IMR-90 (cell line): Measurements from ENCODE around the gene PIM3. TPM values are rescaled to one million over a fixed set of nuclear protein-coding genes. Genes with fewer than 3 reads are reported as not detected.

Source experiments
- ATAC-seq: fragments of 200-7000 bp; cut with Tn5 transposase; 2 replicates; pipeline ENCODE4 v1.9.1; 2020; ENCODE audit warnings: low read depth, mild to moderate bottlenecking, moderate library complexity
- BruUV-seq: library from RNA; stranded (reverse); fragments of 400-500 nt; replicated peaks from 2 replicates; lab custom pipeline; 2021; lab: Mats Ljungman, UMichigan
- CTCF ChIA-PET: fragments of 300-600 bp; formaldehyde crosslinking; extraction: SDS; loops from one replicate; lab custom pipeline; 2021; ENCODE audit warnings: antibody characterized with exemption; lab: Yijun Ruan, JAX
- POLR2A ChIA-PET: fragments of 300-600 bp; sonication (Branson Sonifier 250); formaldehyde crosslinking; loops from one replicate; lab custom pipeline; 2022; ENCODE audit warnings: antibody characterized with exemption; ENCODE audit not compliant: unreplicated experiment; lab: Charles Lee
- DNase-seq: peaks from one replicate; pipeline ENCODE4 v3.0.0; 2013
- H2AFZ ChIP-seq: replicated peaks from 2 replicates; pipeline ENCODE3; 2013; ENCODE audit warnings: low read length, mild to moderate bottlenecking; ENCODE audit not compliant: poor library complexity
- H2AK5ac ChIP-seq: 2 replicates; pipeline ENCODE4 v1.6.1; 2013; ENCODE audit warnings: low read depth, low read length, inconsistent platforms
- H2AK9ac ChIP-seq: replicated peaks from 2 replicates; pipeline ENCODE3; 2013; ENCODE audit warnings: mild to moderate bottlenecking, low read depth, low read length, moderate library complexity; ENCODE audit not compliant: poor library complexity
- H2BK120ac ChIP-seq: 2 replicates; pipeline ENCODE4 v1.6.1; 2013; ENCODE audit warnings: low read depth, low read length, inconsistent platforms
- H2BK15ac ChIP-seq: 3 replicates; pipeline ENCODE4 v1.6.1; 2013; ENCODE audit warnings: low read depth, low read length, inconsistent platforms
- H2BK20ac ChIP-seq: 2 replicates; pipeline ENCODE4 v1.6.1; 2013; ENCODE audit warnings: low read depth, mild to moderate bottlenecking, inconsistent platforms, low read length, moderate library complexity
- H2BK5ac ChIP-seq: 2 replicates; pipeline ENCODE4 v1.6.1; 2013; ENCODE audit warnings: mild to moderate bottlenecking, low read depth, low read length, inconsistent platforms; ENCODE audit not compliant: poor library complexity, severe bottlenecking
- H3K14ac ChIP-seq: replicated peaks from 2 replicates; pipeline ENCODE4 v1.6.1; 2013; ENCODE audit warnings: low read depth, low read length, inconsistent platforms
- H3K18ac ChIP-seq: 2 replicates; pipeline ENCODE4 v1.6.1; 2013; ENCODE audit warnings: low read depth, low read length, control low read depth
- H3K23ac ChIP-seq: 2 replicates; pipeline ENCODE4 v1.6.1; 2013; ENCODE audit warnings: low read depth, low read length, inconsistent platforms
- H3K27ac ChIP-seq: 2 replicates; pipeline ENCODE4 v1.5.1; 2013; ENCODE audit warnings: mild to moderate bottlenecking, control low read depth, low read length; ENCODE audit not compliant: insufficient read depth
- H3K27me3 ChIP-seq: 2 replicates; pipeline ENCODE4 v1.6.1; 2013; ENCODE audit warnings: low read length; ENCODE audit not compliant: control insufficient read depth, insufficient read depth
- H3K36me3 ChIP-seq: 2 replicates; pipeline ENCODE4 v1.6.1; 2013; ENCODE audit warnings: low read length, mixed read lengths; ENCODE audit not compliant: control insufficient read depth, insufficient read depth
- H3K4ac ChIP-seq: 2 replicates; pipeline ENCODE4 v1.6.1; 2013; ENCODE audit warnings: low read depth, low read length, inconsistent platforms
- H3K4me1 ChIP-seq: 2 replicates; pipeline ENCODE4 v1.6.1; 2013; ENCODE audit warnings: low read length, mixed read lengths; ENCODE audit not compliant: control insufficient read depth, insufficient read depth
- H3K4me2 ChIP-seq: 2 replicates; pipeline ENCODE4 v1.6.1; 2013; ENCODE audit warnings: low read depth, mild to moderate bottlenecking, control low read depth, low read length, moderate library complexity
- H3K4me3 ChIP-seq: 2 replicates; pipeline ENCODE4 v1.5.1; 2013; ENCODE audit warnings: low read depth, mild to moderate bottlenecking, control low read depth, low read length, moderate library complexity; ENCODE audit not compliant: insufficient read depth
- H3K56ac ChIP-seq: 2 replicates; pipeline ENCODE4 v1.6.1; 2013; ENCODE audit warnings: low read length, inconsistent platforms; ENCODE audit not compliant: insufficient read depth; ENCODE audit errors: extremely low read depth
- H3K79me1 ChIP-seq, 2 experiments: 2 replicates each; pipeline ENCODE4 v1.6.1; 2013; ENCODE audit warnings: low read length in 2 of 2, inconsistent platforms in 1 of 2, low read depth in 1 of 2
- H3K9ac ChIP-seq: 2 replicates; pipeline ENCODE4 v1.6.1; 2013; ENCODE audit warnings: low read depth, low read length, control low read depth
- H3K9me1 ChIP-seq: 2 replicates; pipeline ENCODE4 v1.6.1; 2013; ENCODE audit warnings: low read length, inconsistent platforms; ENCODE audit not compliant: insufficient read depth
- H3K9me3 ChIP-seq: 2 replicates; pipeline ENCODE4 v1.6.1; 2013; ENCODE audit warnings: low read length; ENCODE audit not compliant: control insufficient read depth, insufficient read depth
- H4K20me1 ChIP-seq: 2 replicates; pipeline ENCODE4 v1.6.1; 2013; ENCODE audit warnings: low read length, inconsistent platforms; ENCODE audit not compliant: insufficient read depth
- H4K5ac ChIP-seq: 2 replicates; pipeline ENCODE4 v1.6.1; 2013; ENCODE audit warnings: mild to moderate bottlenecking, low read depth, low read length, control low read depth
- H4K8ac ChIP-seq, 2 experiments: 2 replicates each; pipeline ENCODE4 v1.6.1; 2013; ENCODE audit warnings: low read depth in 2 of 2, low read length in 2 of 2, control low read depth in 1 of 2, inconsistent platforms in 1 of 2
- H4K91ac ChIP-seq: 2 replicates; pipeline ENCODE4 v1.6.1; 2013; ENCODE audit warnings: low read depth, low read length, inconsistent platforms; ENCODE audit not compliant: insufficient read depth
- BHLHE40 ChIP-seq: fragments of 150-350 bp; IDR thresholded peaks from 2 replicates; pipeline ENCODE4 v1.6.1; 2016; ENCODE audit warnings: mild to moderate bottlenecking, low read depth, low read length
- CEBPB ChIP-seq: IDR thresholded peaks from 2 replicates; pipeline ENCODE4 v1.6.1; 2012; ENCODE audit warnings: low read depth, low read length, improper control_type of control experiment
- CHD1 ChIP-seq: IDR thresholded peaks from 2 replicates; pipeline ENCODE4 v1.6.1; 2012; ENCODE audit warnings: low read depth, low read length, improper control_type of control experiment
- FOS ChIP-seq: fragments of 150-350 bp; IDR thresholded peaks from 2 replicates; pipeline ENCODE4 v1.6.1; 2016; ENCODE audit warnings: low read depth, low read length
- MAFK ChIP-seq: IDR thresholded peaks from 2 replicates; pipeline ENCODE4 v1.6.1; 2012; ENCODE audit warnings: low read depth, low read length, improper control_type of control experiment
- MXI1 ChIP-seq: IDR thresholded peaks from 2 replicates; pipeline ENCODE4 v1.6.1; 2012; ENCODE audit warnings: low read depth, mild to moderate bottlenecking, low read length, moderate library complexity, borderline replicate concordance
- POLR2A ChIP-seq: IDR thresholded peaks from 2 replicates; pipeline ENCODE4 v1.6.1; 2012; ENCODE audit warnings: mild to moderate bottlenecking, low read depth, low read length
- RAD21 ChIP-seq: IDR thresholded peaks from 2 replicates; pipeline ENCODE4 v1.6.1; 2012; ENCODE audit warnings: low read length, improper control_type of control experiment
- RCOR1 ChIP-seq: IDR thresholded peaks from 2 replicates; pipeline ENCODE4 v1.6.1; 2012; ENCODE audit warnings: mild to moderate bottlenecking, low read length, improper control_type of control experiment; ENCODE audit not compliant: insufficient replicate concordance
- RFX5 ChIP-seq: IDR thresholded peaks from 2 replicates; pipeline ENCODE4 v1.8.0; 2012; ENCODE audit warnings: low read depth, mild to moderate bottlenecking, low read length, moderate library complexity
- SMC3 ChIP-seq: fragments of 150-350 bp; IDR thresholded peaks from 2 replicates; pipeline ENCODE4 v1.6.1; 2016; ENCODE audit warnings: low read depth, mild to moderate bottlenecking, antibody characterized with exemption, low read length, moderate library complexity
- WGBS, 2 experiments: methylation state at CpG; one replicate each; pipeline versions ENCODE4 v1.1.5 to v1.1.7; 2013; ENCODE audit warnings: missing lambda C conversion rate in 2 of 2; ENCODE audit not compliant: insufficient read length in 1 of 2; ENCODE audit errors: extremely low coverage in 2 of 2; 5-methylcytosine and 5-hydroxymethylcytosine counted together
- dilution Hi-C: fragments of 300-500 bp; cut with HindIII; formaldehyde crosslinking; loops from one replicate; pipeline ENCODE4 v1.14.3; 2018; ENCODE audit warnings: low sequenced_read_pairs; ENCODE audit not compliant: unreplicated experiment
- in situ Hi-C: fragments of 300-500 bp; cut with MboI; formaldehyde crosslinking; loops from 3 replicates; pipeline ENCODE4 v1.14.3; 2019; ENCODE audit warnings: low sequenced_read_pairs, inconsistent platforms, mixed read lengths
- intact Hi-C: fragments of 100-400 bp; cut with micrococcal nuclease; formaldehyde crosslinking; loops from 2 replicates; pipeline ENCODE4 v1.10.0; 2022
- polyA plus RNA-seq, 3 experiments: library from polyadenylated mRNA; depleted of rRNA; stranded (reverse); fragments of >200 nt; gene quantifications; 2 replicates each; pipeline ENCODE4 v1.2.3, GENCODE V29; 2012; ENCODE audit warnings: low replicate concordance in 1 of 3
- total RNA-seq: library from RNA; depleted of rRNA; stranded (reverse); fragments of >200 nt; gene quantifications from 2 replicates; pipeline ENCODE4 v1.2.3, GENCODE V29; 2012
- TF ChIP-seq, protein P1 (sequence below): fragments of 150-350 bp; IDR thresholded peaks from 2 replicates; pipeline ENCODE4 v1.6.1; 2016; ENCODE audit warnings: low read depth, mild to moderate bottlenecking, low read length, moderate library complexity, borderline replicate concordance
- TF ChIP-seq, protein P2 (sequence below): fragments of 150-350 bp; IDR thresholded peaks from 2 replicates; pipeline ENCODE4 v1.6.1; 2017; ENCODE audit warnings: mild to moderate bottlenecking, antibody characterized with exemption, low read length, low read depth
- TF ChIP-seq, protein P3 (sequence below): conservative IDR thresholded peaks from 2 replicates; pipeline ENCODE4 v1.5.1; 2012; ENCODE audit warnings: mild to moderate bottlenecking, low read depth, low read length, improper control_type of control experiment

PIM3 gene
- total and polyA plus RNA-seq, 2 of the 4 experiments (the other 2 are of a cell fraction): 8.6 to 24.7 TPM

DNA sequence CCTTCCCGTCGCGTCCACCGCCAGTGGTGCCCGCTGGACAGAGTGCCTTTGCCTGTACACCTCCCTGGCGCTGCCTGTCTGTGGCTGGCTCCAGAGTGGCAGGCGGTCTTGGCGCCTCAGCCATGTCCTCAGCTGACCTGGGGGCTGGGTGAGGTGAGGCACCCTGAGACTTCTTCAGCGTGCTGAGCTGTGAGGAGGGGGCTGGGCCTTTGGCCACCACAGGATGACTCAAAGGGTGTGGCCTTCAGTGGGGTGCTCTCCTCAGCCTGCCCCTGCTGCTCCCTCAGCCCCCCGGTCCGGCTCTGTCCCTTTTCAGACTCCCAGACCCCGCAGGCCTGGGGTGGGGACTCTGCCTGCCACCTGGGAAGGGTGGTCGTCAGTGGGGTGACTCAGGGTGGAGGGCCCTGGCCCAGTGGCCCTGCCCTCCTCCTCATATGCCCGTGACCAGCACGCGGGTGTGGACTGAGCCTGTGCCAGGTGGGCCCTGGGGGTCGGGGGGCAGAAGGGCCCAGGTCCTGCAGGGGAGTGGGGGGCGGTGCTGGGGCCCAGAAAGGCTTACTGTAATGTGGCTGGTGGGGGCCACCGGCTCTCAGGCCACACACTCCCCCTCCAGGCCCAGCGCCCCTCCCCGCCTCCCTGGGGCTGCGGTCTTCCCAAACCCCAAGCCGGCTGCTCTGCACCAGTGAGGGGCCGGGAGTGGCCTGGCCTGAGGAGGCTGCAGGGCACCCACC lies 26.2 kb upstream of the PIM3 start:
- Histone ChIP-seq H2AFZ (peak overlapping the region; percentile 51), H4K20me1 (no peaks in the 10 kb centered on the region), H3K23ac (no peak overlapping the region), H2BK20ac (peak overlapping the region; percentile 63; the same call in 1 of the 2 replicates), H3K27me3 (no peaks in the 10 kb centered on the region), H4K5ac (peak overlapping the region; percentile 82), H2AK9ac (peak overlapping the region; percentile 99), H3K9ac (peak overlapping the region; percentile 72), H3K14ac (peak overlapping the region; percentile 94; the same call in 1 of the 2 replicates), H3K4me2 (peak overlapping the region; percentile 51), H4K91ac (peak overlapping the region; percentile 85), H3K4me1 (peaks cover 15% of the 10 kb centered on the region), H3K27ac (peak overlapping the region; percentile 55), H3K79me1 (peaks cover 0 to 3% of the 10 kb centered on the region in 2 experiments; a peak in 1 of 4 replicates), H3K56ac (0 out of 2 replicates have a peak overlapping the region, but pooled peaks have one; percentile 1), H3K9me1 (no peaks in the 10 kb centered on the region), H2BK120ac (peak overlapping the region; percentile 91), H3K36me3 (no peaks in the 10 kb centered on the region), H3K4ac (peak overlapping the region; percentile 94), H3K18ac (peak overlapping the region; percentile 84; the same call in 1 of the 2 replicates), H2AK5ac (peak overlapping the region; percentile 98), H3K4me3 (peak overlapping the region; percentile 30), H2BK5ac (peak overlapping the region; percentile 72), H4K8ac (peak overlapping the region; percentile 95 to 96), H3K9me3 (no peaks in the 10 kb centered on the region), H2BK15ac (peak overlapping the region; percentile 78; the same call in 1 of the 3 replicates)
- ATAC-seq: no peak
- POLR2A ChIA-PET: interaction anchor here (0.6 kb wide), 1 partner anchor 18 kb away, joined by 6 read pairs; no protein-coding TSS in a partner anchor
- dilution Hi-C loops: no loop called here
- in situ Hi-C loops: loop anchor here (5.0 kb wide), 2 partner anchors 98 to 278 kb away; no protein-coding TSS in a partner anchor
- no TSS peak for BruUV-seq
- 83% methylated on average over 2 of the region's 24 CpGs; no CpG with 5 or more reads in 1 of the 2 experiments for WGBS, 2 experiments
- peak; percentile 12 for DNase-seq
- intact Hi-C loops: no loop called here
- CTCF ChIA-PET: no interaction called here
- TF ChIP-seq RAD21 (no peak), BHLHE40 (no peak), RFX5 (no peak), CHD1 (no peak), RCOR1 (no peak), POLR2A (no peak), FOS (no peak), MAFK (no peak), CEBPB (no peak), MXI1 (no peak), SMC3 (no peak)
- TF ChIP-seq, protein P1, sequence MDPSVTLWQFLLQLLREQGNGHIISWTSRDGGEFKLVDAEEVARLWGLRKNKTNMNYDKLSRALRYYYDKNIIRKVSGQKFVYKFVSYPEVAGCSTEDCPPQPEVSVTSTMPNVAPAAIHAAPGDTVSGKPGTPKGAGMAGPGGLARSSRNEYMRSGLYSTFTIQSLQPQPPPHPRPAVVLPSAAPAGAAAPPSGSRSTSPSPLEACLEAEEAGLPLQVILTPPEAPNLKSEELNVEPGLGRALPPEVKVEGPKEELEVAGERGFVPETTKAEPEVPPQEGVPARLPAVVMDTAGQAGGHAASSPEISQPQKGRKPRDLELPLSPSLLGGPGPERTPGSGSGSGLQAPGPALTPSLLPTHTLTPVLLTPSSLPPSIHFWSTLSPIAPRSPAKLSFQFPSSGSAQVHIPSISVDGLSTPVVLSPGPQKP: no peak
- TF ChIP-seq, protein P2, sequence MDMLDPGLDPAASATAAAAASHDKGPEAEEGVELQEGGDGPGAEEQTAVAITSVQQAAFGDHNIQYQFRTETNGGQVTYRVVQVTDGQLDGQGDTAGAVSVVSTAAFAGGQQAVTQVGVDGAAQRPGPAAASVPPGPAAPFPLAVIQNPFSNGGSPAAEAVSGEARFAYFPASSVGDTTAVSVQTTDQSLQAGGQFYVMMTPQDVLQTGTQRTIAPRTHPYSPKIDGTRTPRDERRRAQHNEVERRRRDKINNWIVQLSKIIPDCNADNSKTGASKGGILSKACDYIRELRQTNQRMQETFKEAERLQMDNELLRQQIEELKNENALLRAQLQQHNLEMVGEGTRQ: no peak
- TF ChIP-seq, protein P3, sequence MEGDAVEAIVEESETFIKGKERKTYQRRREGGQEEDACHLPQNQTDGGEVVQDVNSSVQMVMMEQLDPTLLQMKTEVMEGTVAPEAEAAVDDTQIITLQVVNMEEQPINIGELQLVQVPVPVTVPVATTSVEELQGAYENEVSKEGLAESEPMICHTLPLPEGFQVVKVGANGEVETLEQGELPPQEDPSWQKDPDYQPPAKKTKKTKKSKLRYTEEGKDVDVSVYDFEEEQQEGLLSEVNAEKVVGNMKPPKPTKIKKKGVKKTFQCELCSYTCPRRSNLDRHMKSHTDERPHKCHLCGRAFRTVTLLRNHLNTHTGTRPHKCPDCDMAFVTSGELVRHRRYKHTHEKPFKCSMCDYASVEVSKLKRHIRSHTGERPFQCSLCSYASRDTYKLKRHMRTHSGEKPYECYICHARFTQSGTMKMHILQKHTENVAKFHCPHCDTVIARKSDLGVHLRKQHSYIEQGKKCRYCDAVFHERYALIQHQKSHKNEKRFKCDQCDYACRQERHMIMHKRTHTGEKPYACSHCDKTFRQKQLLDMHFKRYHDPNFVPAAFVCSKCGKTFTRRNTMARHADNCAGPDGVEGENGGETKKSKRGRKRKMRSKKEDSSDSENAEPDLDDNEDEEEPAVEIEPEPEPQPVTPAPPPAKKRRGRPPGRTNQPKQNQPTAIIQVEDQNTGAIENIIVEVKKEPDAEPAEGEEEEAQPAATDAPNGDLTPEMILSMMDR: no peak
